ENCODE measurements around the gene TMEM191C. TPM values are rescaled to one million over a fixed set of nuclear protein-coding genes. Genes with fewer than 3 reads are reported as not detected.

TMEM191C gene
- total RNA-seq, 2 donors from 2014 or later, result 4.0 to 4.4 TPM

- no peak overlapping the region for H3K27ac ChIP-seq (ENCODE audit: low read depth, low read length)
- no peak overlapping the region for H3K9ac ChIP-seq (ENCODE audit: extremely low read depth, low read length, poor library complexity, severe bottlenecking)
- peak; percentile 35 for DNase-seq
- no peaks in the 10 kb centered on the region for H3K4me1 ChIP-seq (ENCODE audit: control insufficient read depth, insufficient read depth, low read length)
- Mint-ChIP-seq H3K27me3 (ENCODE audit: insufficient read depth) (no peaks in the 10 kb centered on the region), H3K9me3 (no peaks in the 10 kb centered on the region), H3K4me3 (no peak overlapping the region), H3K4me1 (peaks cover 7% of the 10 kb centered on the region), H3K27ac (peak overlapping the region; percentile 26), H3K36me3 (ENCODE audit: low read depth) (peaks cover 27% of the 10 kb centered on the region)
- no peaks in the 10 kb centered on the region for H3K9me3 ChIP-seq (ENCODE audit: control insufficient read depth, low read length)
- 95 to 96% methylated on average over 30 to 35 of the region's 35 CpGs for WGBS, 2 experiments (ENCODE audit: insufficient coverage in 1 of 2, insufficient read length in 1 of 2)
- TF ChIP-seq CTCF (conservative IDR thresholded peaks at IDR 0.05), result no peak
- H3K27me3 ChIP-seq (ENCODE audit: control insufficient read depth, insufficient read depth, low read length, poor library complexity, severe bottlenecking), result no peaks in the 10 kb centered on the region
- peaks cover 32% of the 10 kb centered on the region for H3K36me3 ChIP-seq (ENCODE audit: control insufficient read depth, insufficient read depth, low read length)
- no peak overlapping the region for H3K4me3 ChIP-seq (ENCODE audit: low read length)
Measured at GRCh38 chr22:21444701-21445436, 22.3 kb upstream of the TMEM191C start.

DNA sequence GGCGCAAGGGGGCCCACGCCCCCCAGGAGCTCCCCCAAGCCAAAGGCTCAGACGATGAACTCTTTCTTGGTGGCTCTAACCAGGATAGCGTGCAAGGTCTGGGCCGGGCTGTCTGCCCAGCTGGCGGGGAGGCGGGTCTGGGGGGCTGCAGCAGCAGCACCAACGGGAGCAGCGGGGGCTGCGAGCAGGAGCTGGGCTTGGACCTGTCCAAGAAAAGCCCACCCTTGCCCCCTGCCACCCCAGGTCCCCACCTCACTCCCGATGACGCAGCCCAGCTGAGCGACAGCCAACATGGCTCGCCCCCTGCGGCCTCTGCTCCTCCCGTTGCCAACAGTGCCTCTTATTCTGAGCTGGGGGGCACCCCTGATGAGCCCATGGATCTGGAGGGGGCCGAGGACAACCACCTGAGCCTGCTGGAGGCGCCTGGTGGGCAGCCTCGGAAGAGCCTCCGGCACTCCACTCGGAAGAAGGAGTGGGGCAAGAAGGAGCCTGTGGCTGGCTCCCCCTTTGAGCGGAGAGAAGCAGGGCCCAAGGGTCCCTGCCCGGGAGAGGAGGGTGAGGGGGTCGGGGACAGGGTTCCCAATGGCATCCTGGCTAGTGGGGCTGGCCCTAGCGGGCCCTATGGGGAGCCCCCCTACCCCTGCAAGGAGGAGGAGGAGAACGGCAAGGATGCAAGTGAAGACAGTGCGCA is 21.6 kb upstream of the TMEM191C start:
- no peak for TF ChIP-seq CTCF (conservative IDR thresholded peaks at IDR 0.05)
- no peak overlapping the region for H3K9ac ChIP-seq (ENCODE audit: extremely low read depth, low read length, poor library complexity, severe bottlenecking)
- H3K4me1 ChIP-seq (ENCODE audit: control insufficient read depth, insufficient read depth, low read length), result no peaks in the 10 kb centered on the region
- Mint-ChIP-seq H3K4me1 (peaks cover 7% of the 10 kb centered on the region), H3K9me3 (no peaks in the 10 kb centered on the region), H3K27me3 (ENCODE audit: insufficient read depth) (no peaks in the 10 kb centered on the region), H3K4me3 (no peak overlapping the region), H3K36me3 (ENCODE audit: low read depth) (peaks cover 27% of the 10 kb centered on the region), H3K27ac (no peak overlapping the region)
- H3K27ac ChIP-seq (ENCODE audit: low read depth, low read length), result no peak overlapping the region
- peaks cover 35% of the 10 kb centered on the region for H3K36me3 ChIP-seq (ENCODE audit: control insufficient read depth, insufficient read depth, low read length)
- peak; percentile 36 for DNase-seq
- H3K27me3 ChIP-seq (ENCODE audit: control insufficient read depth, insufficient read depth, low read length, poor library complexity, severe bottlenecking), result no peaks in the 10 kb centered on the region
- H3K4me3 ChIP-seq (ENCODE audit: low read length), result no peak overlapping the region
- WGBS, 2 experiments (ENCODE audit: insufficient coverage in 1 of 2, insufficient read length in 1 of 2), result 93 to 94% methylated on average over 12 to 27 of the region's 27 CpGs
- no peaks in the 10 kb centered on the region for H3K9me3 ChIP-seq (ENCODE audit: control insufficient read depth, low read length)

DNA sequence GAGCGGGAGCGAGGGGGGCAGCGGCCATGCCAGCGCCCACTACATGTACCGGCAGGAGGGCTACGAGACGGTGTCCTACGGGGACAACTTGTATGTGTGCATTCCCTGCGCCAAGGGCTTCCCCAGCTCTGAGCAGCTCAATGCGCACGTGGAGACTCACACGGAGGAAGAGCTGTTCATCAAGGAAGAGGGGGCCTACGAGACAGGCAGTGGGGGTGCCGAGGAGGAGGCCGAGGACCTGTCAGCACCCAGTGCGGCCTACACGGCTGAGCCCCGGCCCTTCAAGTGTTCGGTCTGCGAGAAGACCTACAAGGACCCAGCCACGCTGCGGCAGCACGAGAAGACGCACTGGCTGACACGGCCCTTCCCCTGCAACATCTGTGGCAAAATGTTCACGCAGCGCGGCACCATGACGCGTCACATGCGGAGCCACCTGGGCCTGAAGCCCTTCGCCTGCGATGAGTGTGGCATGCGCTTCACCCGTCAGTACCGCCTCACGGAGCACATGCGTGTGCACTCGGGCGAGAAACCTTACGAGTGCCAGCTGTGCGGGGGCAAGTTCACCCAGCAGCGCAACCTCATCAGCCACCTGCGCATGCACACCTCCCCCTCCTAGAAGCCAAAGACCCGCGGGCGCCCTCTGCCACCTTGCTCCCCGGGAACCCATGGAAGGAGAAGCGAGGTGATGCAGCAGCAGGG is 20.9 kb upstream of the TMEM191C start:
- peak; percentile 39 for DNase-seq
- Mint-ChIP-seq H3K9me3 (no peaks in the 10 kb centered on the region), H3K4me3 (no peak overlapping the region), H3K27me3 (ENCODE audit: insufficient read depth) (no peaks in the 10 kb centered on the region), H3K4me1 (peaks cover 7% of the 10 kb centered on the region), H3K36me3 (ENCODE audit: low read depth) (peaks cover 27% of the 10 kb centered on the region), H3K27ac (no peak overlapping the region)
- 96 to 97% methylated on average over 38 to 49 of the region's 49 CpGs for WGBS, 2 experiments (ENCODE audit: insufficient coverage in 1 of 2, insufficient read length in 1 of 2)
- no peaks in the 10 kb centered on the region for H3K9me3 ChIP-seq (ENCODE audit: control insufficient read depth, low read length)
- H3K9ac ChIP-seq (ENCODE audit: extremely low read depth, low read length, poor library complexity, severe bottlenecking), result no peak overlapping the region
- TF ChIP-seq CTCF (conservative IDR thresholded peaks at IDR 0.05), result no peak
- H3K4me1 ChIP-seq (ENCODE audit: control insufficient read depth, insufficient read depth, low read length), result no peaks in the 10 kb centered on the region
- H3K27me3 ChIP-seq (ENCODE audit: control insufficient read depth, insufficient read depth, low read length, poor library complexity, severe bottlenecking), result no peaks in the 10 kb centered on the region
- H3K36me3 ChIP-seq (ENCODE audit: control insufficient read depth, insufficient read depth, low read length), result peaks cover 35% of the 10 kb centered on the region
- H3K4me3 ChIP-seq (ENCODE audit: low read length), result no peak overlapping the region
- H3K27ac ChIP-seq (ENCODE audit: low read depth, low read length), result no peak overlapping the region
